Measurements from ENCODE around the gene MCC. TPM values are rescaled to one million over a fixed set of nuclear protein-coding genes. Genes with fewer than 3 reads are reported as not detected.
"Not testable (repeated sequence)": the region's sequence is repeated elsewhere in the genome, so short reads cannot be mapped to it uniquely, and the experiment has no call there.

MCC gene
- total RNA-seq, 1 donor from 2014 or later: 20.6 TPM

DNA sequence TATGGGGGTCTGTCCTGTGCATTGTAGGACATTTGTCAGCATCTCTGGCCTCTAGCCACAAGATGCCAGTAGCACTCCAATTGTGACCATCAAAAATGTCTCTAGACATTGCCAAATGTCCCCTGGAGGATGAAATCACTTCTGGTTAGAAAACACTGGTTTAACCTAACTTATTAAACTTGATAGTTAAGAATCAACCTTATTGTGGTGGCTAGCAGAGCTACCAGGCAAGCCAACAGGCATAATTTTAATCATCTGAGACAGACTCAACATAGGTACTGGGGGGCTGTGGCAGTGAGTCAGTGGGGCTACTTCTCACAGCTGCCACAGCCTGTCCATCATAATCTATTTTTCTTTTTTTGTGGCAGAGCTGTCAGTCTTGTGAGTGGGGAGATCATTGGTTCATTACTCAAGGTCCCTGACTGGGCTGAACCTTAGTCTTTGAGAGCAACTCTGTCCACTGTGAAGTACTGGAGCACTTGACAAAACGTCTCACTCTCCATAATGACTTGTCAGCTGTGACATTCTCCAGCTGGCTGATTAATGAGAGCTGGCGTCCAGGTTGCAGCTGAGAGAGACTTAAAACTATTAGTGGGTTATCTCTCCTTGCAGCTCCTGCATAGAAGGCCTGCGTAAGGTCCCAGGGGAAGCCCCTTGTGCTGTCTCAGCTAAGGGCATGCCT lies 403.7 kb downstream of the MCC start:
- Histone ChIP-seq H3K27ac (no peak overlapping the region), H3K4me1 (no peaks in the 10 kb centered on the region), H3K9me3 (no peaks in the 10 kb centered on the region), H3K4me3 (no peak overlapping the region), H3K36me3 (peaks cover 25% of the 10 kb centered on the region), H3K27me3 (ENCODE audit: low read depth) (no peaks in the 10 kb centered on the region)
- ATAC-seq (no peak), DNase-seq (no peak)
- intact Hi-C loops (cut with DNase I): no loop called here
- TF ChIP-seq, protein P1, sequence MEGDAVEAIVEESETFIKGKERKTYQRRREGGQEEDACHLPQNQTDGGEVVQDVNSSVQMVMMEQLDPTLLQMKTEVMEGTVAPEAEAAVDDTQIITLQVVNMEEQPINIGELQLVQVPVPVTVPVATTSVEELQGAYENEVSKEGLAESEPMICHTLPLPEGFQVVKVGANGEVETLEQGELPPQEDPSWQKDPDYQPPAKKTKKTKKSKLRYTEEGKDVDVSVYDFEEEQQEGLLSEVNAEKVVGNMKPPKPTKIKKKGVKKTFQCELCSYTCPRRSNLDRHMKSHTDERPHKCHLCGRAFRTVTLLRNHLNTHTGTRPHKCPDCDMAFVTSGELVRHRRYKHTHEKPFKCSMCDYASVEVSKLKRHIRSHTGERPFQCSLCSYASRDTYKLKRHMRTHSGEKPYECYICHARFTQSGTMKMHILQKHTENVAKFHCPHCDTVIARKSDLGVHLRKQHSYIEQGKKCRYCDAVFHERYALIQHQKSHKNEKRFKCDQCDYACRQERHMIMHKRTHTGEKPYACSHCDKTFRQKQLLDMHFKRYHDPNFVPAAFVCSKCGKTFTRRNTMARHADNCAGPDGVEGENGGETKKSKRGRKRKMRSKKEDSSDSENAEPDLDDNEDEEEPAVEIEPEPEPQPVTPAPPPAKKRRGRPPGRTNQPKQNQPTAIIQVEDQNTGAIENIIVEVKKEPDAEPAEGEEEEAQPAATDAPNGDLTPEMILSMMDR (IDR thresholded peaks at IDR 0.05): no peak

GRCh38 chr5:113083481-113083880 lies 404.8 kb downstream of the MCC start:
- no peak for DNase-seq
- TF ChIP-seq, protein P1 (IDR thresholded peaks at IDR 0.05): no peak
- ATAC-seq: no peak
- Histone ChIP-seq H3K9me3 (no peaks in the 10 kb centered on the region), H3K4me1 (no peaks in the 10 kb centered on the region), H3K27ac (no peak overlapping the region), H3K36me3 (peaks cover 25% of the 10 kb centered on the region), H3K4me3 (no peak overlapping the region), H3K27me3 (ENCODE audit: low read depth) (no peaks in the 10 kb centered on the region)
- intact Hi-C loops (cut with DNase I): no loop called here

DNA sequence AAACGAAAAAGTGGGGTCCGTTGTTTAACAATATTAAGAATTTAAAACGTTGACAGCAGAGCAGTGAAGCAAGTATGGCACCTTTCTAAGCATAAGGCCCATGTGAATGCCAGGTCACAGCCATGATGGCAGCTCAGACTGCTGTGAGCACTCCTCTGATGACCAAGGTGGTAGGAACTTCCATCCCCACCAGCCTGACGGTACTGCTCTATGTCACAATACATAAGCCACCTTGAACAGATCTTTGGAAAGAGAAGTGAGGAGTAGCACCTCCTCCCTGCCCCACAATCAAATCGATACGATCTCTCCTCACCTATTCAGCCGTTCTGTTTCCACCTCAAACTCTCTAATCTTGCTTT lies 405.7 kb downstream of the MCC start:
- Histone ChIP-seq H3K27me3 (ENCODE audit: low read depth) (no peaks in the 10 kb centered on the region), H3K4me3 (no peak overlapping the region), H3K27ac (no peak overlapping the region), H3K9me3 (no peaks in the 10 kb centered on the region), H3K4me1 (no peaks in the 10 kb centered on the region), H3K36me3 (peaks cover 25% of the 10 kb centered on the region)
- TF ChIP-seq, protein P1 (IDR thresholded peaks at IDR 0.05): no peak
- no peak for ATAC-seq
- intact Hi-C loops (cut with DNase I): no loop called here
- no peak for DNase-seq

- Histone ChIP-seq H3K27me3 (ENCODE audit: low read depth) (no peaks in the 10 kb centered on the region), H3K36me3 (peaks cover 25% of the 10 kb centered on the region), H3K4me1 (no peaks in the 10 kb centered on the region), H3K27ac (no peak overlapping the region), H3K4me3 (no peak overlapping the region), H3K9me3 (no peaks in the 10 kb centered on the region)
- peak in 1 of 2 donors; percentile 32 for ATAC-seq
- intact Hi-C loops (cut with DNase I): no loop called here
- no peak for DNase-seq
- TF ChIP-seq, protein P1 (IDR thresholded peaks at IDR 0.05): no peak
Observed at GRCh38 chr5:113081881-113082546, 406.2 kb downstream of the MCC start.

GRCh38 chr5:113081091-113081839 lies 407.0 kb downstream of the MCC start:
- Histone ChIP-seq H3K27me3 (ENCODE audit: low read depth) (no peaks in the 10 kb centered on the region), H3K9me3 (no peaks in the 10 kb centered on the region), H3K36me3 (peaks cover 25% of the 10 kb centered on the region), H3K4me3 (no peak overlapping the region), H3K4me1 (no peaks in the 10 kb centered on the region), H3K27ac (no peak overlapping the region)
- ATAC-seq (no peak), DNase-seq (no peak)
- TF ChIP-seq, protein P1 (IDR thresholded peaks at IDR 0.05): no peak
- intact Hi-C loops (cut with DNase I): no loop called here

DNA sequence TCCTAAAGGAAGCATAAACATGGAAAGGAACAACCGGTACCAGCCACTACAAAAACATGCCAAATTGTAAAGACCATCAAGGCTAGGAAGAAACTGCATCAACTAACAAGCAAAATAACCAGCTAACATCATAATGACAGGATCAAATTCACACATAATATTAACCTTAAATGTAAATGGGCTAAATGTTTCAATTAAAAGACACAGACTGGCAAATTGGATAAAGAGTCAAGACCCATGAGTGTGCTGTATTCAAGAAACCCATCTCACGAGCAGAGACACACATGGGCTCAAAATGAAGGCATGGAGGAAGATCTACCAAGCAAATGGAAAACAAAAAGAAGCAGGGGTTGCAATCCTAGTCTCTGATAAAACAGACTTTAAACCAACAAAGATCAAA lies 411.6 kb downstream of the MCC start:
- H3K9me3 ChIP-seq; H3K4me3 ChIP-seq; H3K27ac ChIP-seq; H3K27me3 ChIP-seq (ENCODE audit: low read depth); H3K36me3 ChIP-seq; intact Hi-C loops (cut with DNase I); ATAC-seq; H3K4me1 ChIP-seq; DNase-seq: not testable (repeated sequence)
